Keratinocyte (primary cell): Measurements from ENCODE around the gene ANKRD61. TPM values are rescaled to one million over a fixed set of nuclear protein-coding genes. Genes with fewer than 3 reads are reported as not detected.
"Not testable (repeated sequence)": the region's sequence is repeated elsewhere in the genome, so short reads cannot be mapped to it uniquely, and the experiment has no call there.

Experiments used
- DNase-seq: peaks from one replicate; pipeline ENCODE4 v3.0.0-alpha.2; 2011; ENCODE audit warnings: low read depth, missing footprints, low spot score
- FAIRE-seq: peaks from 2 replicates; lab custom pipeline; 2011; peaks lifted over from hg19 to GRCh38; lab: Jason Lieb, UNC
- H2AFZ ChIP-seq: 2 replicates; pipeline ENCODE4 v1.6.0; 2012; ENCODE audit warnings: low read length, control low read depth, inconsistent platforms; ENCODE audit not compliant: control insufficient read depth
- H3K27ac ChIP-seq: 2 replicates; pipeline ENCODE4 v1.5.1; 2011; ENCODE audit warnings: low read length; ENCODE audit not compliant: control insufficient read depth, insufficient read depth
- H3K27me3 ChIP-seq: 3 replicates; pipeline ENCODE4 v1.6.0; 2011; ENCODE audit warnings: low read length; ENCODE audit not compliant: control insufficient read depth, insufficient read depth; ENCODE audit errors: extremely low read depth
- H3K36me3 ChIP-seq, 2 experiments: 2 replicates in 1 of 2; 3 replicates in 1 of 2; pipeline ENCODE4 v1.5.1; 2011; ENCODE audit warnings: low read length in 2 of 2, mild to moderate bottlenecking in 1 of 2; ENCODE audit not compliant: control insufficient read depth in 2 of 2, insufficient read depth in 2 of 2; ENCODE audit errors: extremely low read depth in 1 of 2
- H3K4me1 ChIP-seq: 3 replicates; pipeline ENCODE4 v1.5.1; 2011; ENCODE audit warnings: low read length; ENCODE audit not compliant: control insufficient read depth, insufficient read depth; ENCODE audit errors: extremely low read depth
- H3K4me2 ChIP-seq: 3 replicates; pipeline ENCODE4 v1.6.0; 2011; ENCODE audit warnings: low read depth, low read length; ENCODE audit not compliant: control insufficient read depth, insufficient read depth; ENCODE audit errors: extremely low read depth
- H3K4me3 ChIP-seq, 3 experiments: fragments of 200-600 bp in 1 of 3; sonication (generic) in 1 of 3; 2 replicates in 2 of 3; 3 replicates in 1 of 3; pipeline ENCODE4 v1.5.1; 2011 to 2016; ENCODE audit warnings: low read length in 3 of 3, mild to moderate bottlenecking in 3 of 3, control low read depth in 2 of 3, inconsistent platforms in 1 of 3, low read depth in 1 of 3, mixed read lengths in 1 of 3, mixed run types in 1 of 3, moderate library complexity in 1 of 3; ENCODE audit not compliant: control insufficient read depth in 2 of 3, insufficient read depth in 2 of 3; ENCODE audit errors: extremely low read depth in 1 of 3
- H3K79me2 ChIP-seq: 2 replicates; pipeline ENCODE4 v1.6.0; 2012; ENCODE audit warnings: low read length; ENCODE audit not compliant: control insufficient read depth, insufficient read depth
- H3K9ac ChIP-seq: 3 replicates; pipeline ENCODE4 v1.6.0; 2011; ENCODE audit warnings: low read length; ENCODE audit not compliant: control insufficient read depth, insufficient read depth; ENCODE audit errors: extremely low read depth
- H3K9me1 ChIP-seq: 3 replicates; pipeline ENCODE4 v1.6.0; 2011; ENCODE audit warnings: low read length; ENCODE audit not compliant: control insufficient read depth, insufficient read depth; ENCODE audit errors: extremely low read depth
- H3K9me3 ChIP-seq: 2 replicates; pipeline ENCODE4 v1.5.1; 2012; ENCODE audit warnings: low read depth, low read length; ENCODE audit not compliant: control insufficient read depth
- H4K20me1 ChIP-seq: 3 replicates; pipeline ENCODE4 v1.6.0; 2011; ENCODE audit warnings: low read length; ENCODE audit not compliant: control insufficient read depth, insufficient read depth; ENCODE audit errors: extremely low read depth
- CTCF ChIP-seq, 3 experiments: IDR thresholded peaks in 1 of 3; conservative IDR thresholded peaks in 1 of 3; optimal IDR thresholded peaks in 1 of 3; 2 replicates in 2 of 3; 3 replicates in 1 of 3; pipeline versions ENCODE3 to v1.5.1; 2011; ENCODE audit warnings: low read length in 3 of 3, mild to moderate bottlenecking in 3 of 3, moderate library complexity in 2 of 3, control low read depth in 1 of 3, inconsistent platforms in 1 of 3; ENCODE audit not compliant: insufficient read depth in 2 of 3; ENCODE audit errors: extremely low read depth in 1 of 3
- EZH2 ChIP-seq: IDR thresholded peaks from one replicate; pipeline ENCODE4 v1.6.1; 2012; ENCODE audit warnings: inconsistent platforms, mild to moderate bottlenecking, low read length, moderate library complexity
- dilution Hi-C: fragments of 300-500 bp; cut with MboI; formaldehyde crosslinking; loops from one replicate; pipeline ENCODE4 v1.7.0; 2020; ENCODE audit warnings: low sequenced_read_pairs; ENCODE audit not compliant: extremely low pct_ligation_motif_present
- polyA plus RNA-seq, 5 experiments: library from polyadenylated mRNA; depleted of rRNA in 3 of 5; stranded (reverse) in 3 of 5; stranded (forward) in 1 of 5; unstranded in 1 of 5; fragments of >200 nt; gene quantifications; 1 replicate in 1 of 5; 2 replicates in 3 of 5; 3 replicates in 1 of 5; pipeline versions ENCODE4 v1.2.1 to v1.2.3, GENCODE V29; 2011 to 2012; ENCODE audit warnings: missing spikeins in 2 of 5, low read depth in 1 of 5, low replicate concordance in 1 of 5

ANKRD61 gene
- polyA plus RNA-seq, 1 donor (not counting 4 experiments of a cell fraction or from before 2014, with no cell fraction given), result 0.22 TPM

- H3K36me3 ChIP-seq, result peaks cover 5 to 7% of the 10 kb centered on the region in 2 experiments
- TF ChIP-seq EZH2 (no peak), CTCF (optimal IDR thresholded peaks at IDR 0.05 in 1 of 3, IDR thresholded peaks at IDR 0.05 in 1 of 3, conservative IDR thresholded peaks at IDR 0.05 in 1 of 3; ENCODE audit: extremely low read depth in 1 of 3, insufficient read depth in 2 of 3, low read length in 3 of 3) (no peak)
- no peaks in the 10 kb centered on the region for H3K27me3 ChIP-seq
- dilution Hi-C loops, result no loop called here
- H2AFZ ChIP-seq, result peak within 1 kb of the TSS; percentile 93
- no peaks in the 10 kb centered on the region for H4K20me1 ChIP-seq
- peak; percentile 41 for FAIRE-seq
- peak within 1 kb of the TSS; percentile 90 for H3K9ac ChIP-seq
- peak; percentile 91 for DNase-seq
- H3K79me2 ChIP-seq, result peaks cover 36% of the 10 kb centered on the region
- H3K9me3 ChIP-seq, result no peaks in the 10 kb centered on the region
- H3K4me3 ChIP-seq, result peak within 1 kb of the TSS; percentile 68 to 84 (median 82)
- peak within 1 kb of the TSS; percentile 77 for H3K27ac ChIP-seq
- no peaks in the 10 kb centered on the region for H3K9me1 ChIP-seq
- peak within 1 kb of the TSS; percentile 71 for H3K4me2 ChIP-seq
- H3K4me1 ChIP-seq, result peaks cover 5% of the 10 kb centered on the region
Observed at GRCh38 chr7:6008668-6009611, 22.2 kb upstream of the ANKRD61 start, which contains the start of the genes AIMP2 and PMS2. AIMP2 (plus strand) TSS chr7:6009272; CDS start chr7:6009364, 92 bp downstream. PMS2 (minus strand) TSS chr7:6009049; CDS start chr7:6009019, 30 bp downstream.

- peak overlapping the region; percentile 60 to 68 (median 66) for H3K4me3 ChIP-seq
- H2AFZ ChIP-seq, H3K36me3 ChIP-seq, dilution Hi-C loops, H3K27me3 ChIP-seq, H4K20me1 ChIP-seq, FAIRE-seq, DNase-seq, H3K9me3 ChIP-seq, H3K4me1 ChIP-seq, H3K9me1 ChIP-seq: not testable (repeated sequence)
- H3K79me2 ChIP-seq, result peaks cover 38% of the 10 kb centered on the region
- peak overlapping the region; percentile 49 for H3K27ac ChIP-seq
- peak overlapping the region; percentile 71 for H3K4me2 ChIP-seq
- peak overlapping the region; percentile 90 for H3K9ac ChIP-seq
Observed at GRCh38 chr7:6010370-6010769, 20.8 kb upstream of the ANKRD61 start.
